Activated CD4-positive, alpha-beta T cell treated with anti-CD3 and anti-CD28 coated beads for 4 hours (primary cell): ENCODE data around the gene SLC5A11.
"Not testable (repeated sequence)": the region's sequence is repeated elsewhere in the genome, so short reads cannot be mapped to it uniquely, and the experiment has no call there.

Experiments
- DNase-seq, 2 donors: peaks; one replicate each; pipeline ENCODE4 v3.0.0-alpha.2; 2020

Gene SLC5A11

DNA sequence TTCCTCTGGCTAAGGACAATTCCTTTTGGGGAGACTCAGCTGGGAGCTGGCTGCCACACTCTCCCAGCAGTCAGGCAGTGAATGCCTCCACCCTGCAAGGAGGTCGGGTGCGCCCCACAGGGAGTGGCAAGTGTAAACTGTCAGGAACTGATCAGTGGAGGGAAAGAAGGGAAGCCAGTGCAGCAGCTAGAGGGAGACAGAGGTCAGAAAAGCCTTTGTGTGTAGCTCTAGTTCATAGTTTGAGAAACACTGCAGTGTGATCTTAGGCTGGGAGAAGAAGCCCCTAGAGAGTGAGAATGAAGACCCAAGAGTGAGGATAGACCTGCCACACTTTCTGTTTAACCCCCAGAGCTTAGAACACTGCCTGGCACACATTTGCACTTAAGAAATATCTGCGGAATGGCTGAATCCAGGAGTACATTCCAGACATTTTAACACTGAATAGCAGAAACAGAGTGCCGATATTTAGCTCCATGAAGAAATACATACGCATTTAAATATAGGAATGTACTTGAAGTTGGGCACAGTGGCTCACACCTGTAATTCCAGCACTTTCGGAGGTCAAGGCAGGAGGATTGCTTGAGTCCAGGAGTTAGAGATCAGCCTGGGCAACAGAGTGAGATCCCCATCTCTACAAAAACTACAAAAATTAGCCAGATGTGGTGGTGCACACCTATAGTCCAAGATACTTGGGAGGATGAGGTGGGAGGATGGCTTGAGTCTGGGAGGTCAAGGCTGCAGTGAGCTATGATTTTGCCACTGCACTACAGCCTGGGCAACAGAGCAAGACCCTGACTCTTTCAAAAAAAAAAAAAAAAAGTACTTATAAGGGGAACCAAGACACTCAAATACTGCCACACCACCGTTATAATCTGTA lies 11.1 kb upstream of the SLC5A11 start:
- no peak for DNase-seq

DNA sequence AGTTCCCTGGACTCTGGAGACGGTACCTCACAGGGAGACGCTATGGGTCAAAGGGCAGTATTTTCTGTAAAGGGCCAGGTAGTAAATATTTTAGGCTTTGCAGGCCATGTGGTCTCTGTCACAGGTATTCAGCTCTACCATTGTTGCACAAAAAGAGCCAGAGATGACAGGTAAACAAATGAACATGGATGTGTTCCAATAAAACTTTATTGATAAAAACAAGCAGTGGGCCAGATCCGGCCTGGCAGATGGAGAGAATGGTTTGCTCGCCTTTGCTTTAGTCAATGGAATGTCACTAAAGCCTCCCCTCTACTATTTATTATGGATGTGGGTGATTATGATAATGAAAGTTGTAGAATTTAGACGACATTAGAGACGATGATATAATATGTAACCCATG lies 8.9 kb upstream of the SLC5A11 start:
- no peak for DNase-seq

DNA sequence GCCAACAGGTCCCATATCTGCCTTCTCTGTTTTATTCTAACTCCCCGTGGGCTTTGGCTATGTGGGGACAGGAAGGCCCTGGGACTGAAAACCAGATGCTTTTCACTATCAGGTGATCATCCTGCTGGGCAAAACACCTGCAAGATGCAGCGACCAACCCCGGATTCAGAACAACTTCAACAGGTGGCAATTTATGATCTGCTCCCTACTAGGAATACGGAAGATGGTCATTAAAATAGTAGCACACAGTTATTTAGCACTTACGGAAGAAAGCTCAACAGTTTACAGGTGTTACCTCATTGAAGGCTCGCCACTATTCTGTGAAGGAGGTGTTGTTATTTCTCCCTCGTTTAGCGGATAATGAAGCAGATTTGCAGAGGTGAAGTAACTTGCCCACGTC lies 7.8 kb upstream of the SLC5A11 start:
- no peak for DNase-seq

DNA sequence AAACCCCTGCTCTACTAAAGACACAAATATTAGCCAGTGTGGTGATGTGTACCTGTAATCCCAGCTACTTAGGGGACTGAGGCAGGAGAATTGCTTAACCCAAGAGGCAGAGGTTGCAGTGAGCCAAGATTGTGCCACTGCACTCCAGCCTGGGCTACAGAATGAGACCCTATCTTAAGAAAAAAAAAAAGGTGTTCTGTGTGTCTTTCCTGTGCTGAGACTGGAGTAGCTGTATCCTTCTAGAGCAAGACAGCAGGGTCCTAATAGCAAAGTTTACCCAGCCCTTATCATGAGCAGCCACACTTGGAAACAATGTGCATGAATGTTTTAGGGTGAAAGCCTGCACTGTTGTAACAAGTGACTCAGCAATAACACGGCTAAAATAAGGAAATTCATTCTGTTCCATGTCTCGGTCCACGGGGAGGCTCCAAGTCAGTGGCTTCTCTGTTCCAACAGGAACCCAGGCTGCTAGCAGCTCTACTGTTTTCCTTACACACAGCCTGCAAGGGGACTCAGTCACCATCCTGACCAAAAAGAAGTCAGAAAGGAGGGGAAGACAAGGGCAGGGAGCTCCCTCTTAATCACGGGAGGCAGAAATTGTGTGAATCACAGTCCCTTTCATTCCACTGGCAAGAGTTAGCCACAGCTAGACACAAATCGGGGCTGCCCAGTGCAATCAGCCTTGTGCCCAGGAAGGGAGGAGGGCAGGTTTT lies 7.1 kb upstream of the SLC5A11 start:
- no peak for DNase-seq

DNA sequence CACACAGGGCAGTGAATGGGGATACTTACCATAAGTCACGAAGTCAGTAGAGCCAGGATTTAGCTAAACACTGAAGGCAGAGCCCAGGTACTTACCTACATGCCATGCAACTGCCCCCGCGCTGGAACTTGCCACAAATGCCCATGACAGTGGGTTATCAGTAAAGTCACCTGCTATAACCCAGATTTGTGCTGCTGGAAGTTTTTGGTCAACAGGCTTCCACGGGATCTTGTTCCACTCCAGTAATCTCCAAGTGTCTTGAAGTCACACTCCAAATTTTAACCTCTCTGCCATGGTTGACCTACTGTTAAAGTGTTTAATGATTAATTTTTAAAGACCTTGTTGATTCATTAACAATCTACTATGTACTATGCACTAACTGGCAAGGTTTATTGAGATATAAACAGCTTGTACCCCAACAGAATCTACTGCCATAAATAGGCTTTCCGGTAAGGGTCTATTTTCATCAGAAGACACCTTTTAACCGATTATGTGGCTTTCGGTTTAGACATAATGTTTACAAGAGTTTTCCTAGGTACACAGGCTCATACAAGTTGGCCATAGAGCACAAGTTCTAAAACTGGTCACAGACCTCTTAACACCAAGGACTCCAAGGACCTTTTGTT lies 6.3 kb upstream of the SLC5A11 start:
- no peak for DNase-seq

DNA sequence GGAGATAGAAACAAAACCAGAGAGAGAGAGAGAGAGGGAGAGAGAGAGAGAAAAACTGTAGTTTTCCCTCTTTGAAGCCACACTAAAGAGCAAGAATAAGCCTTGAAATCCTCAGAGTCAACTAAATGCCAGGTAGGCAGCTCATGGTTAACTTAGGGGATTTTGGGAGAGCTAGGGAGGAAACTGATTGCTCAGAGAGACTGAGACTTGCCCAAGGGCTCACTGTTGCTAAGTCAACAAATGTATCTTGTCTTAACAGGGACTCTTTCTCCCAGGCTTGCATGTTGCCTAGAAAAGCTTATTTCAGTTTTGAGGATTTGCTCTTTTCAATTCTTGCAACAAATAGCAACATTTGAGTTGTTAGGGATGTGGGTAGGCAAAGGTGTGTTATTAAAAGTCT lies 4.5 kb upstream of the SLC5A11 start:
- no peak for DNase-seq

DNA sequence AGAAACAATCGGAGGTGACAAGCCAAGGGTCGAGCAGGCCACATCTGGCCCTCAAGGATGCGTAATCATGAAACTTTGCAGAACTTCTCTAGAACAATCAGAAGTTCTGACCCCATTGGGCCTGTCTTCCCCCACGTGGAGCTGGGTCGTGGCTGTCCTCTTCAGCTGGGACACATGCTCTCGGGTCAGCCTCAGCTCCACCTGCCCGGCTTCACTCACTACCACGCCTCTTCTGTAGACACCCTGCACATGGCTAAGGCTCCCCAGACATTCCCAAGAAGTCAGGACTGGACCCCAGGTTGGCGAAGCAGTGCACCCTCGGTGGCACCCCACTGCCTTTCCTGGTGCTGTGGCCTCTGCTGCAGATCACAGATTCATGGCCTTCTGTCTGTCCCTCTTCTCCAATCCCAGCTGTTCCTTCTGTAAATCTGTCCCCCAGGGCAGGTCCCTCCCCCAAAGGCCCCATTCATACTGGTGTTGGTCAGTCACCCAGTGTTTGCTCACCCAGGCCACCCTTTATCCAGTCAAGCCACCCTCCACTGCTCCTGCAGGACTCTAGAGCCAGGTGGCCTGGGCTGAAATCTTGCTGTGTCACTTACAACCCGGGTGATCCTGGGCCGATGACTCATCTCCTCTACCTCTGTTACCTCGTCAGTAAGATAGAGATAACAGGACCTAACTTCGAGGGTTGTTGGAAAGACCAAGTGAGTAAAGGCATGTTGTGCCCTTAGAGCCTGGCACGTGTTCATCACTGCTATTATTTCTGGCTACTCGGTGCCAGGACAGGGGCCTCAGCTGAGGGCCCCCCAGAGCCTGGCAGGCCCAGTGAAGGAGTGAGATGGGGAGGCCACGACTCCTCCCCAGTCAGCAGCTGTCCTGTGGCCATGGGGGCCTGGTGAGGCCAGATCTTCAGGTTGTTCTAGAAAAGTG lies 1.4 kb upstream of the SLC5A11 start:
- DNase-seq = no peak

DNA sequence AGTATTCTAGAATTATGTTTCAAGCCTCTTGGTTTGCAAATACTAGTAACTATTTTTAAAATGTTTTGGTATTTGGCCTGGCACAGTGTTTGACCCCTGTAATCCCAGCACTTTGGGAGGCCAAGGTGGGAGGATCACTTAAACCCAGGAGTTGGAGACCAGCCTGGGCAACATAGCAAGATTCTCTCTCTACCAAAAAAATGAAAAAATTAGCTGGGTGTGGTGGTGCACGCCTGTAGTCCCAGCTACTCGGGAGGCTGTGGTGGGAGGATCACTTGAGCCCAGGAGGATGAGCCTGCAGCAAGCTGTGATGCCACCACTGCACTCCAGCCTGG lies 765 bp upstream of the SLC5A11 start:
- DNase-seq = not testable (repeated sequence)

DNA sequence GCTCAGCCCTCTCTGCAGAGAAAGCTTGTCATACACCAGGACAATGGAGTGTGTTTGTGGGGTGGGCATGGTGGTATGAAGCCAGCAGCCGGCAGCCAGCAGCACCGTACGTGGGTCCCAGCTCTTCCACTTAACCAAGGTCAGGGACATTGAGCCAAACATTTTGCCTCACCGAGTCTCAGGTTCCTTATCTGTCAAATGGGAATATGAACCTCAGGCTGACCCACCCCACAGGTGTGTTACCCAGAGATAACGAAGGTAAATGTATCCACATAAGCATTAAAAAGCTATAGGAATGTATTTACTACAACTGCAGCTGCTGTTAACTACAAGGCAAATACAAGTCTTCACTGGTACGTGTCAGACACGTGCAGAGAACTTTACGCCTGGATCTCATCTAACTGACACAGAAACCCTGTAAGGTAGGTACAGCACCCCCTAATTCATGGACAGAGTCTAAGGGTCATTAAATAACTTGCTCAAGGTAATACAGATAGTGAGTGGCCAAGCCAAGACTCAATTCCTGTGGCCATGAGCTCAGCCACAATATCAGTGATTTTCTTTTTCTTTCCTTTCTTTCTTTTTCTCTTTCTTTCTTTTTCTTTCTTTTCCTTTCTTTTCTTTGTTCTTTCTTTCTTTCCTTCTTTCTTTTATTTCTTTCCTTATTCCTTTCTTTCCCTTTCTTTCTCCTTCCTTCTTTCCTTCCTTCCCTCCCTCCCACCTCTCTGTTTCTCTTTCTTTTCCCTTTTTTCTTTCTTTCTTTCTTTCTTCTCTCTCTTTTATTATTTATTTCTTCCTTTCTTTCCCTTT lies 990 bp downstream of the SLC5A11 start:
- DNase-seq = no peak

DNA sequence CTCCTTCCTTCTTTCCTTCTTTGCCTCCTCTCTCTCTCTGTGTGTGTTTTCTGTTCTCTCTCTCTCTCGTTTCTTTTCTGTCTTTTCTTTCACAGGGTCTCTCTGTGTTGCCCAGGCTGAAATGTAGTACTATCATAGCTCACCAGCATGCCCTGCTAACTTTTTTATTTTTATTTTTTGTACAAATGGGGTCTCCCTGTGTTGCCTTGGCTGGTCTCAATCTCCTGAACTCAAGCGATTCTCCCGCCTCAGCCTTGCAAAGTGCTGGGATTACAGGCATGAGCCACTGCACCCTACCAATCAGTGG lies 1.5 kb downstream of the SLC5A11 start:
- DNase-seq = no peak

DNA sequence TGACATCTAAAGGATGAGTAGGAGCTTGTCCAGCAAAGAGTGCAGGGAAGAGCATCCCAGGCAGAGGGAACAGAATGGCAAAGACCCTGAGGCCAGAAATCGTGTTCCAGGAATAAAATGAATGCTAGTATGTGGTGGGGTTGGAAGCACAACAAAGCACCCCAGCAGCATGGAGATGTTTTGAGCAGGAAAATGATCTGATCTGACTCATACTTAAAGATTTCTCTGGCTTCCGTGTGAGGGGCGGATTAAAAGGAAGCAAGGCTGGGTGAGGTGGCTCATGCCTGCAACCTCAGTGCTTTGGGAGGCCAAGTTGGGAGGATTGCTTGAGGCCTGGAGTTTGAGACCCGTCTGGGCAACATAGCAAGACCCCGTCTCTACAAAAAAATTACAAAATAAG lies 2.3 kb downstream of the SLC5A11 start:
- DNase-seq = no peak

DNA sequence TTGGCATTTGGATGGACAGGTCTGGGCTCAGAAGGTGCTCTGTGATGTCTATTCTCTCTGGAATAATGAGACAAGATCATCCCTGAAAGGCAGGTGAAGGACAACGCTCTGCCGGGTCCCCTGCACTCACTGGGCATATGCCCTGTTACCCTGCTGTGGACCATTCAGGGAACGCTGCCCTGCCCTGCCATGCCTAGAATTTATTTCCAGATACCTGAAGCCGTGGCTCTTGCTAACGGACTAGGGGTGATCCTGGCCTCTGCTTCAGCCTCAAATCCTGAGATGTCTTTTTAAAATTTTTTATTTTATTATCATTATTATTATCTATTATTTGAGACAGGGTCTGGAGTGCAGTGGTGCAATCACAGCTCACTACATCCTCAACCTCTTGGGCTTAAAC lies 3.9 kb downstream of the SLC5A11 start:
- no peak for DNase-seq

DNA sequence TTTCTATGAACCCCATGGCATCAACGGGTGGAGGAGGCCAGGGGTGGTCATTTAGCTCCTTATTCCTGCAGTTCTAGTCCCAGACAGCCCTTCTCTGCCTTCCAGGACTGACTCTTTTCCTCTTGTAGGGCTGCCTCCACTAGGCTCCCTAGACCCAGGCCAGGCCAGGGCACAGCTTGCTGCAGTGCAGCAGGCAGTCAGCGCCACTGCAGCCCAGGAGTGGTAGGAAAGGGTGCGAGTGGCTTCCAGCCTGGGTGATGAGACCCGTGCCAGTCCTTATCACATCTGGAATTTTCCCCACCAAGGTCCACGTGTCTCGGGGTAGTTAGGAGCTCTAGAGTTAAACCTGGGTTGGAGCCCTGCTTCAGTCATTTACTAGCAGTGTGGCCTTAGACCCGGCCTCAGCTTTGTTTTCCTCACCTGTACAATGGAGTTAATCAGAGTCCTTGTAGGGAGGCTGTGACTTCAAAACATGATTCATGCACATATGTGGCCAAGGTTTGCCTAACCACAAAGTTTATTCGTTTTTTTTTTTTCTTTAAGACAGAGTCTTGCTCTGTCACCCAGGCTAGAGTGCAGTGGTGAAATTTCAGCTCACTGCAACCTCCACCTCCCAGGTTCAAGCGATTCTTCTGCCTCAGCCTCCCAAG lies 4.7 kb downstream of the SLC5A11 start:
- no peak for DNase-seq

DNA sequence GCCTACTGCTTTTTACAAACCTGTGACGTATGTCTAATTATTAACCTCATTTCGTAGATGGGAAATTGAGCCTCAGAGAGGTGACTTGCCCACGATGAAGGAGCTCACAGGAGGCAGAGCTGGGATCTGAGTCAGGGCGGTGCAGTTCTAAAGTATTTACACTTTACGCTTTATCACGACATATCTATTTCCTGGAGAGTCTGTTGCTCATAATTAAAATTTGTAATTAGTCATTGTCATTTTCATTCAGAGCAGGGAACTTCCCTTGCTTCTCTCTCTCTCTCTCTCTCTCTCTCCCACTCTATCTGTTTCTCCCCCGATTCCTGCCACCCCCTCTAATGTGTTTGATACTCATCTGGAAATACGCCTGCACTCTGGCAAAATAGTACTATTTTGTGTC lies 5.9 kb downstream of the SLC5A11 start:
- DNase-seq = no peak

DNA sequence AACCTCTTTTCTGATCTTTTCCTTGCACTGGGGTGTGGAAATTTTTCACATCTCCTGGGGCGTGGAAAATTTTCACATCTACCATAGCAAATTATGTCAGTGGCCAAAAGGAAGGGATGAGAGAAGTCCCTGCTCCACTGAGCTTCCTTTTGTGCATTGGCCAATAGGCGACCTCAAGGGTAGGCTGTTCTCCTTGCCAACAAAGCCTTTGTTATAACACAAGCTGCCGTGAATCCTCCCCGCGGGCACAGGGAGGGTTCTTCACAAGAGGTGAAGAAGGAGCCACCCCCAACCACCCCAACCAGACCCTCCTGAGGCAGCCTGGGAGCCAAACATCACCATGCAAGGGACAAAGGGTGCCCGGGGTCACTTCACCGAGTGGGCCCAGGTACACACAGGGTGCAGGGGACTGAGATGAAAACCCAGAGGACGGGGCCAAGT lies 6.5 kb downstream of the SLC5A11 start:
- DNase-seq = no peak

DNA sequence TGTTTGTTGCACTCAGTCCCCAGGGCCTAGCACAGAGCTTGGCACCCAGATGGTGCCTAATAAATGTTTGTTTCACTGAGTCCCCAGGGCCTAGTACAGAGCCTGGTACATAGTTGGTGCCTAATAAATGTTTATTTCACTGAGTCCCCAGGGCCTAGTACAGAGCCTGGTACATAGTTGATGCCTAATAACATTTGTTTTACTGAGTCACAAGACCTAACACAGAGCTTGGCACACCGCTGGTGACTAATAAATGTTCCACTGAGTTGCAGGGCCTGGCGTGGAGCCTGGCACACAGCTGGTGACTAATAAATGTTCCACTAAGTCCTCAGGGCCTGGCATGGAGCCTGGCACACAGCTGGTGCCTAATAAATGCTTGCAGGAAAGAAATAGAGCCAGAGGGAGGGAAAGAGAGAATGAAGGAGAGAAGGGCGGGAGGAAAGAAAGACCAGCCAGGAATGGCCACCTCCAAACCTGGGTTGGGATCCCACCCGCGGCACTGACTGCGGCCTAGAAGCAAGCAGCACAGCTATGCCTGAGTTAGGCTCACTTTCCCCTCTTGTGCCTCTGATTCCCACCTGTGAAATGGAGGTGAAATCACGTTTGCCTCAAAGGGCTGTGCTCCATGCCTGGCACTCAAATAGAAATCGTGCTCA lies 7.5 kb downstream of the SLC5A11 start:
- no peak for DNase-seq

DNA sequence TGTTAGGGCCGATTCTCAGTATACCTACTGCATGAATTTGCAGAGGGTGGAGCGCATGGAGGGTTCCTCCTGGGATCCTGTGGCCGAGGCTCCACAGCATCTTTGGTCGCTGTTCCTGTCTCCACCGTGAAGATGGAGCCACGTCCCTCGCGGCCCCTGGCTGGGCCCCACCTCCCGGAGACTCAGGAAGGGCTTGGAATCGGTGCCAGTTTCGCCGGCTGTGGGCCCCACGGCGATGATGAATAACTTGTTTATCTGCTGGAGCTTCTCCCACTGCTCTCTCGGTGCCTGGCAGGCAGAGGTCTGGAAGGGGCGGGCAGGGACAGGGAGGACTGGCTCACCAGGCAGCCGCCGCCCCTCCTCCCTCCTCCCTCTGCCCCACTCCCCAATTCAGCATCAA lies 8.1 kb downstream of the SLC5A11 start:
- DNase-seq = no peak

DNA sequence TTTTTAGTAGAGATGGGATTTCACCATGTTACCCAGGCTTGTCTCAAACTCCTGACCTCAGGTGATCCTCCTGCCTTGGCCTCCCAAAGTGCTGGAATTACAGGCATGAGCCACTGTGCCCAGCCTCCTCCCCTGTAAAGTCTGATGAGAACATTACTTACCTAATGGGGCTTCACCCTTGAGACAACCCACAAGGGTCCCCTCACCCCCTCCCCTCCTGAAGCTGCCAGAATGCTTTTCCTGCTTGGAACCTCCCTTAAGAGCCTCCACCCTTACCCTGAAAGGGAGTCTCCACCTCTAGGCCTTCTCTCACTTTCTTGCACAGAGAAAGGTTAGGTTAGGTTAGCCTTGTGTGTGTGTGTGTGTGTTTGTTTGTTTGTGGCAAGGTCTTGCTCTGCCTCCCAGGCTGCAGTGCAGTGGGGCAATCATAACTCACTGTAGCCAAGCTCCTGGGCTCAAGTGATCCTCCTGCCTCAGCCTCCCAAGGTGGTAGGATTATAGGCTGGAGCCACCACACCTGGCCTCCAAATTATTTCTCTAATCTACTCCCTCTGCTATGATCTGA lies 8.9 kb downstream of the SLC5A11 start:
- no peak for DNase-seq

DNA sequence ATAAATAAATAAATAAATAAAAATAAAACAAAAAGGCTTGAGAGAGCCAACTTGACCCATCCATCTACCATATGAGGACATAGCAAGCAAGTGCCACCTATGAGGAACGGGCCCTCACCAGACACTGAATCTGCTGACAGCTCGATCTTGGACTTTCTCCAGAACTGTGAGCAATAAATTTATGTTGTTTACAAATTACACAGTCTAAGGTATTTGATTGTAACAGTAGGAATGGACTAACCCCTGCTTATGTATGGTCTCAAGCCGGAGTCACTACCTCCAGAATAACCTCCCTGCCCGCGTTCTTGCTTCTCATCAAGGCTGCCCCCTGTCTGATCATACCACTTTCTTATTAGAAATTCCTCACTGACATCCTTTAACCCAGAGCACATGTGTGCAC lies 9.9 kb downstream of the SLC5A11 start:
- no peak for DNase-seq

DNA sequence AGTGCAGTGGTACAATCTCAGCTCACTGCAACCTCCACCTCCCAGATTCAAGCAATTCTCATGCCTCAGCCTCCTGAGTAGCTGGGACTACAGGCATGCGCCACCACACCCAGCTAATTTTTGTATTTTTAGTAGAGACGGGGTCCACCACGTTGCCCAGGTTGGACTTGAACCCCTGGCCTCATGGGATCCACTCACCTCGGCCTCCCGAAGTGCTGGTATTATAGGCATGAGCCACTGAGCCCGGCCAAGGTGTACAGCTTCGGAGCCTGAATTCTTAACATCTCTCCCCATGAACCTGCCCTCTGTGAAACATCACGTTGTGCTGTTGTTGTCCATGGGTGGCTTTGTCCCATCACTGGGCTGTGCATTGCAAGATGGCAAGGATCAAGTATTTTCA lies 11.1 kb downstream of the SLC5A11 start:
- not testable (repeated sequence) for DNase-seq
